ENCODE measurements around the gene B4GALNT4. TPM values are rescaled to one million over a fixed set of nuclear protein-coding genes. Genes with fewer than 3 reads are reported as not detected.

B4GALNT4 gene
- total RNA-seq, 1 experiment from 2014 or later, result 88.0 TPM

DNA sequence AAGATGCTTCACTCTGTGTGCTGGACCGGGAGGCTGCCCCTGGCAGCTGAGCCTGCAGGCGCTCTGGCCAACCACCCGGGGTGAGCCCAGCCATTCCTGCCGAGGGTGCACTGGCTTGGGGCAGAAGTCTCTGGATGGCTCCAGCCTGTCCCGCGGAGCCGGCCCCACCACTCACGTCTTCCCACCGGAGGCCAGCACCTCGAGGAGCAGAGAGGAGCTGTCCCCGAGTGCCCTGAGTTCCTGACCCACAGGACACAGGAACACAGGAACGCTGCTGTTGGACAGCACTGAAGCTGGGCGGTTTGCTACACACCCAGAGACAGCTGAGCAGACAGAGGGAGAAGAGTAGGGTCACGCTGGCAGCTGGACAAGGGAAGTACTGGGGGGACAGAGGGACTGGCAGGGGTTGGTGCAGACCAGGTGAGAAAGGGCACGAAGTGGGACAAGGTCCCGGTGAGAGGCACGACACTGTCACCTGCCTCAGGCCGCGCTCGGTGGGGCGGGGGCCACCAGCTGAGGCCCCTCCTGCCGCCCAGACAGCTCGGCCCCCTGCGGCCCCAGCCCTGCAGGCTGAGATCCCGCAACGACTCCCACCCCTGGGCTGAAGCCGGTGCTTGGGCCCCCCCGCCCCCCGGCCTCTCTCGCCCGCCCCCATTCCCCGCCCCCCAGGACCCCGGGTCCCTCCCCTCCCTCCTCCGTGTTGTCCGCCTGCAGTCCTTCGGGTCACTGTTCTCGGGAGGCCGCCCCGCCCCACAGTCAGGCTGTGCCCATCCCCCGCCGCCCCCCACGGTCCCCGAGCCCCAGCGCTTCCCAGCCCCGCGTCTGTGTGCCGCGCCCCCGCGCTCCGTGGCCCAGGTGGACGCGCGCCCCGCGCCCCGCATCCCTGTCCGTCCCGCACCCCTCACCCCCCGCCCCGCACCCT, 624 bp upstream of the B4GALNT4 start:
- H3K27me3 Mint-ChIP-seq (ENCODE audit: low read depth), result peaks cover 8% of the 10 kb centered on the region
- peaks cover 12% of the 10 kb centered on the region for H3K36me3 Mint-ChIP-seq
- CTCF ChIA-PET, result interaction anchor here (0.6 to 8.1 kb wide), 8 partner anchors 21 to 116 kb away, joined by 3 to 96 read pairs (median 5); partner anchors contain the start of genes IFITM2 and PTDSS2
- ATAC-seq (peak; percentile 6; the same call in 1 of the 2 replicates), DNase-seq (ENCODE audit: low spot score) (peak; percentile 43)
- TF ChIP-seq FOXJ3 (CRISPR knock-in tag; IDR thresholded peaks at IDR 0.05; ENCODE audit: borderline replicate concordance) (no peak), FOXP1 (CRISPR knock-in tag; IDR thresholded peaks at IDR 0.05; ENCODE audit: borderline replicate concordance) (peak; percentile 35; the same call in 1 of the 2 replicates), MYBL2 (CRISPR knock-in tag; IDR thresholded peaks at IDR 0.05) (no peak)
- POLR2A ChIA-PET, result interaction anchor here (1.2 kb wide), 1 partner anchor 161 kb away, joined by 6 read pairs; the partner anchor contains the start of genes BET1L and RIC8A
- H3K9me3 Mint-ChIP-seq, result 0 out of 2 replicates have a peak, but pooled peaks cover under 1% of the 10 kb centered on the region
- peak overlapping the region; percentile 88 for H3K4me3 Mint-ChIP-seq
- peaks cover 24% of the 10 kb centered on the region for H3K4me1 Mint-ChIP-seq
- H3K27ac Mint-ChIP-seq, result peak overlapping the region; percentile 41; the same call in 1 of the 2 replicates

DNA sequence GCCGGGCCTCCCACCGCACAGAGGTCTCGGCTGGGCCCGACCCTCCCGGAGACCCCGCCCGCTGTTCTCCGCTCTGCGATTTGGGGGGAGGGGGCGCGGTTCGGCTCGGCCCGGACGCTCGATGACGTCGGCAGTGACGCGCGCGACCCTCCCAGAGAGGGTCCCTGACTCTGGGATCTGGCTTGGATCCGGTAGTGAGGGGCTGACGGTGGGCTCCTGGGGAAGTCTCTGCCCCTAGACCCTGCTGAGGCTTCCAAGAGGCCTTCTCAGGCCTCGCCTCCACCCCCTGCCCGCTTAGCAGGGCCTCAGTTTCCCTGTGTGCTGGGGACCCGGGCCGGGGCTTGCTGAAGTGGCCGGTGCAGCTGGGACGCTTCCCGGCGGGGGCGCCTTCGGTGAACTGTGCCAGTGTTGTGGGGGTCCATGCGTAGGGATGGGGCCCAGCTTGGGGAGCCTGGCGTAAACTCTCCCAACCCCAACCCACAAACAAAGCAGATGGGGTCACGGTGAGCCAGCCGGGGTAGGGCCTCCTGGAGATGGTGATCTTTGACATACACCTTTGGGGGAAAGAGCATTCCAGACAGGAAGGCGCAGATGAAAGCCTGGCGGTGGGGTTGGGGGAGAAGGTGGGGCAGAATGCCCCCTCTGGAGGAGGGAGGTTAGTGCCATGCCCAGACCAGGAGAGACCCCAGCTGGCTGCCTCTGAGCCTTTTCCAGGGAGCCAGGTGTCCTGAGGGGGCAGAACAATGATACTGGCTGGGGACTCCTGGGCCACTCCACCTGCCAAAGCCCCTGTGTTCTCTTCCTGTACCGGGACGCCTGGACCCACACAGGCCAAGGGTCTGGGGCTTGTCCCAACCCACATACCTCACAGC, 1.0 kb downstream of the B4GALNT4 start:
- Mint-ChIP-seq H3K27me3 (ENCODE audit: low read depth) (peaks cover 8% of the 10 kb centered on the region), H3K4me3 (peak overlapping the region; percentile 76), H3K9me3 (0 out of 2 replicates have a peak, but pooled peaks cover 7% of the 10 kb centered on the region), H3K4me1 (peaks cover 22% of the 10 kb centered on the region), H3K36me3 (peaks cover 19% of the 10 kb centered on the region), H3K27ac (peak overlapping the region; percentile 87)
- CTCF ChIA-PET, result interaction anchor here (0.8 to 2.3 kb wide), 6 partner anchors 20 to 120 kb away, joined by 3 to 12 read pairs (median 4); no protein-coding TSS in a partner anchor
- TF ChIP-seq SP1 (CRISPR knock-in tag; conservative IDR thresholded peaks at IDR 0.05) (0 out of 2 replicates have a peak, but pooled peaks have one; percentile 31), CREM (CRISPR knock-in tag; IDR thresholded peaks at IDR 0.05) (peak; percentile 70; the same call in 1 of the 2 replicates), ETV6 (CRISPR knock-in tag; IDR thresholded peaks at IDR 0.05) (0 out of 2 replicates have a peak, but pooled peaks have one; percentile 31), ZNF232 (CRISPR knock-in tag; IDR thresholded peaks at IDR 0.05) (no peak), ELF4 (CRISPR knock-in tag; IDR thresholded peaks at IDR 0.05; ENCODE audit: low read depth) (no peak), FOXK1 (CRISPR knock-in tag; IDR thresholded peaks at IDR 0.05) (0 out of 2 replicates have a peak, but pooled peaks have one; percentile 23)
- DNase-seq (ENCODE audit: low spot score) (peak; percentile 73), ATAC-seq (peak; percentile 50)
- POLR2A ChIA-PET, result no interaction called here

DNA sequence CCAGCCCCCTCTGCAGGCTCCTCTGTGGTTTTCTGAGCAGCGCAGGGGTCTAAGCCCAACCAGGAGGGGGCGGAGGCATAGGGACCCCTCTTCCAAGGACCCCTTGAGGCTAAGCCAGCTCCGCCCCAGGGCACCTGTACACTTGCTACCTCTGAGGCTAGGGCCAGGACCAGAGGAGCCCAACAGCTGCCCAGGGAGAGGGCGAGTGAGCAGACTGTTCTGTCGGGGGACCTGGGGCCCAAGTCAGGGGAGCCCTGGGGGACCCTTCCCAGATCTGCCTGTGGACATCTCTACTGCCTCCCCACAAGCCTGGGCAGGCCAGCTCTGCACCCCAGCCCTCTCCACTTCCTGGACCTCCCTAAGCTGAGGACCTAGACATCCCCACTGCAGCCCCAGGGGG, 1.8 kb downstream of the B4GALNT4 start:
- Mint-ChIP-seq H3K9me3 (0 out of 2 replicates have a peak, but pooled peaks cover 7% of the 10 kb centered on the region), H3K4me1 (peaks cover 22% of the 10 kb centered on the region), H3K4me3 (peak overlapping the region; percentile 76), H3K27me3 (ENCODE audit: low read depth) (peaks cover 8% of the 10 kb centered on the region), H3K36me3 (peaks cover 19% of the 10 kb centered on the region), H3K27ac (peak overlapping the region; percentile 91)
- POLR2A ChIA-PET, result no interaction called here
- ATAC-seq (peak; percentile 3; the same call in 1 of the 2 replicates), DNase-seq (ENCODE audit: low spot score) (peak; percentile 22)
- TF ChIP-seq, protein P1, sequence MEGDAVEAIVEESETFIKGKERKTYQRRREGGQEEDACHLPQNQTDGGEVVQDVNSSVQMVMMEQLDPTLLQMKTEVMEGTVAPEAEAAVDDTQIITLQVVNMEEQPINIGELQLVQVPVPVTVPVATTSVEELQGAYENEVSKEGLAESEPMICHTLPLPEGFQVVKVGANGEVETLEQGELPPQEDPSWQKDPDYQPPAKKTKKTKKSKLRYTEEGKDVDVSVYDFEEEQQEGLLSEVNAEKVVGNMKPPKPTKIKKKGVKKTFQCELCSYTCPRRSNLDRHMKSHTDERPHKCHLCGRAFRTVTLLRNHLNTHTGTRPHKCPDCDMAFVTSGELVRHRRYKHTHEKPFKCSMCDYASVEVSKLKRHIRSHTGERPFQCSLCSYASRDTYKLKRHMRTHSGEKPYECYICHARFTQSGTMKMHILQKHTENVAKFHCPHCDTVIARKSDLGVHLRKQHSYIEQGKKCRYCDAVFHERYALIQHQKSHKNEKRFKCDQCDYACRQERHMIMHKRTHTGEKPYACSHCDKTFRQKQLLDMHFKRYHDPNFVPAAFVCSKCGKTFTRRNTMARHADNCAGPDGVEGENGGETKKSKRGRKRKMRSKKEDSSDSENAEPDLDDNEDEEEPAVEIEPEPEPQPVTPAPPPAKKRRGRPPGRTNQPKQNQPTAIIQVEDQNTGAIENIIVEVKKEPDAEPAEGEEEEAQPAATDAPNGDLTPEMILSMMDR (IDR thresholded peaks at IDR 0.05), result no peak
- TF ChIP-seq NR1H2 (CRISPR knock-in tag; IDR thresholded peaks at IDR 0.05) (no peak), SMAD4 (CRISPR knock-in tag; IDR thresholded peaks at IDR 0.05) (no peak), ZNF396 (CRISPR knock-in tag; IDR thresholded peaks at IDR 0.05; ENCODE audit: borderline replicate concordance) (no peak), ZNF121 (CRISPR knock-in tag; IDR thresholded peaks at IDR 0.05) (no peak), GABPB1 (CRISPR knock-in tag; IDR thresholded peaks at IDR 0.05) (no peak), FOXJ3 (CRISPR knock-in tag; IDR thresholded peaks at IDR 0.05; ENCODE audit: borderline replicate concordance) (no peak), PRRX2 (CRISPR knock-in tag; IDR thresholded peaks at IDR 0.05) (no peak)
- TF ChIP-seq, protein P2, sequence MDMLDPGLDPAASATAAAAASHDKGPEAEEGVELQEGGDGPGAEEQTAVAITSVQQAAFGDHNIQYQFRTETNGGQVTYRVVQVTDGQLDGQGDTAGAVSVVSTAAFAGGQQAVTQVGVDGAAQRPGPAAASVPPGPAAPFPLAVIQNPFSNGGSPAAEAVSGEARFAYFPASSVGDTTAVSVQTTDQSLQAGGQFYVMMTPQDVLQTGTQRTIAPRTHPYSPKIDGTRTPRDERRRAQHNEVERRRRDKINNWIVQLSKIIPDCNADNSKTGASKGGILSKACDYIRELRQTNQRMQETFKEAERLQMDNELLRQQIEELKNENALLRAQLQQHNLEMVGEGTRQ (CRISPR knock-in tag; IDR thresholded peaks at IDR 0.05), result no peak
- TF ChIP-seq, protein P3, sequence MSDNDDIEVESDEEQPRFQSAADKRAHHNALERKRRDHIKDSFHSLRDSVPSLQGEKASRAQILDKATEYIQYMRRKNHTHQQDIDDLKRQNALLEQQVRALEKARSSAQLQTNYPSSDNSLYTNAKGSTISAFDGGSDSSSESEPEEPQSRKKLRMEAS (CRISPR knock-in tag; IDR thresholded peaks at IDR 0.05), result no peak
- CTCF ChIA-PET, result interaction anchor here (0.8 to 2.3 kb wide), 5 partner anchors 19 to 120 kb away, joined by 3 to 12 read pairs (median 5); no protein-coding TSS in a partner anchor

All from WTC11 (cell line).